ENCODE data around the gene RAB11FIP4.
"Not testable (repeated sequence)": the region's sequence is repeated elsewhere in the genome, so short reads cannot be mapped to it uniquely, and the experiment has no call there.

The RAB11FIP4 gene

GRCh38 chr17:31391496-31391949 is at the start of gene RAB11FIP4:
TSS of gene RAB11FIP4 (plus strand) at chr17:31391675. CDS start at chr17:31391853, 178 bp downstream.
- H3K4me3 ChIP-seq (ENCODE audit: insufficient read depth, low read length, poor library complexity, severe bottlenecking): no peak within 1 kb of the TSS
- TF ChIP-seq EZH2phosphoT487 (conservative IDR thresholded peaks at IDR 0.05; ENCODE audit: low read length) (no peak), CTCF (IDR thresholded peaks at IDR 0.05; ENCODE audit: insufficient read depth, low read length, poor library complexity, severe bottlenecking) (no peak)
- no peaks in the 10 kb centered on the region for H3K79me2 ChIP-seq (ENCODE audit: insufficient read depth, low read length)
- H3K27ac ChIP-seq (ENCODE audit: low read depth, low read length): no peak within 1 kb of the TSS
- H3K9me3 ChIP-seq (ENCODE audit: insufficient read depth, low read length): no peaks in the 10 kb centered on the region
- no peaks in the 10 kb centered on the region for H3K27me3 ChIP-seq (ENCODE audit: low read length)
- H4K20me1 ChIP-seq (ENCODE audit: low read depth, low read length): no peaks in the 10 kb centered on the region
- no peaks in the 10 kb centered on the region for H3F3A ChIP-seq (ENCODE audit: insufficient read depth)
- no peaks in the 10 kb centered on the region for H3K9me2 ChIP-seq (replicated peaks; ENCODE audit: insufficient read depth, low read length)
- no peak within 1 kb of the TSS for H3K9ac ChIP-seq (ENCODE audit: low read length)
- H3K36me3 ChIP-seq (ENCODE audit: low read length): no peaks in the 10 kb centered on the region
- H3K4me2 ChIP-seq (ENCODE audit: low read depth, low read length, poor library complexity, severe bottlenecking): no peak within 1 kb of the TSS
- no peak within 1 kb of the TSS for H2AFZ ChIP-seq (ENCODE audit: low read depth, low read length, severe bottlenecking)

- not testable (repeated sequence) for H3K4me2 ChIP-seq (ENCODE audit: low read depth, low read length, poor library complexity, severe bottlenecking); H3K4me3 ChIP-seq (ENCODE audit: insufficient read depth, low read length, poor library complexity, severe bottlenecking); H4K20me1 ChIP-seq (ENCODE audit: low read depth, low read length); H3K9me3 ChIP-seq (ENCODE audit: insufficient read depth, low read length); H2AFZ ChIP-seq (ENCODE audit: low read depth, low read length, severe bottlenecking); H3K79me2 ChIP-seq (ENCODE audit: insufficient read depth, low read length); H3K27me3 ChIP-seq (ENCODE audit: low read length); H3F3A ChIP-seq (ENCODE audit: insufficient read depth); H3K9me2 ChIP-seq (replicated peaks; ENCODE audit: insufficient read depth, low read length); H3K9ac ChIP-seq (ENCODE audit: low read length); H3K27ac ChIP-seq (ENCODE audit: low read depth, low read length); H3K36me3 ChIP-seq (ENCODE audit: low read length)
Measured at GRCh38 chr17:31345191-31345747, 46.2 kb upstream of the RAB11FIP4 start.

GRCh38 chr17:31349454-31349853 is 42.0 kb upstream of the RAB11FIP4 start:
- H2AFZ ChIP-seq (ENCODE audit: low read depth, low read length, severe bottlenecking): no peak overlapping the region
- H3K9me2 ChIP-seq (replicated peaks; ENCODE audit: insufficient read depth, low read length): no peaks in the 10 kb centered on the region
- H3K27me3 ChIP-seq (ENCODE audit: low read length): no peaks in the 10 kb centered on the region
- H3K9ac ChIP-seq (ENCODE audit: low read length): no peak overlapping the region
- H3K4me2 ChIP-seq (ENCODE audit: low read depth, low read length, poor library complexity, severe bottlenecking): no peak overlapping the region
- H3K27ac ChIP-seq (ENCODE audit: low read depth, low read length): no peak overlapping the region
- peaks cover 10% of the 10 kb centered on the region; the same call in 1 of the 2 replicates for H3K36me3 ChIP-seq (ENCODE audit: low read length)
- no peaks in the 10 kb centered on the region for H3K9me3 ChIP-seq (ENCODE audit: insufficient read depth, low read length)
- H3F3A ChIP-seq (ENCODE audit: insufficient read depth): no peaks in the 10 kb centered on the region
- no peaks in the 10 kb centered on the region for H3K79me2 ChIP-seq (ENCODE audit: insufficient read depth, low read length)
- TF ChIP-seq CTCF (IDR thresholded peaks at IDR 0.05; ENCODE audit: insufficient read depth, low read length, poor library complexity, severe bottlenecking): no peak
- TF ChIP-seq EZH2phosphoT487 (conservative IDR thresholded peaks at IDR 0.05; ENCODE audit: low read length): no peak
- no peak overlapping the region for H3K4me3 ChIP-seq (ENCODE audit: insufficient read depth, low read length, poor library complexity, severe bottlenecking)
- H4K20me1 ChIP-seq (ENCODE audit: low read depth, low read length): no peaks in the 10 kb centered on the region

GRCh38 chr17:31355935-31356334 is 35.5 kb upstream of the RAB11FIP4 start:
- no peaks in the 10 kb centered on the region for H3K79me2 ChIP-seq (ENCODE audit: insufficient read depth, low read length)
- TF ChIP-seq EZH2phosphoT487 (conservative IDR thresholded peaks at IDR 0.05; ENCODE audit: low read length) (no peak), CTCF (IDR thresholded peaks at IDR 0.05; ENCODE audit: insufficient read depth, low read length, poor library complexity, severe bottlenecking) (no peak)
- H3K9ac ChIP-seq (ENCODE audit: low read length): no peak overlapping the region
- H3K27me3 ChIP-seq (ENCODE audit: low read length): no peaks in the 10 kb centered on the region
- H3K9me2 ChIP-seq (replicated peaks; ENCODE audit: insufficient read depth, low read length): no peaks in the 10 kb centered on the region
- no peaks in the 10 kb centered on the region for H3K9me3 ChIP-seq (ENCODE audit: insufficient read depth, low read length)
- H4K20me1 ChIP-seq (ENCODE audit: low read depth, low read length): no peaks in the 10 kb centered on the region
- H3K27ac ChIP-seq (ENCODE audit: low read depth, low read length): no peak overlapping the region
- H3F3A ChIP-seq (ENCODE audit: insufficient read depth): no peaks in the 10 kb centered on the region
- no peak overlapping the region for H3K4me3 ChIP-seq (ENCODE audit: insufficient read depth, low read length, poor library complexity, severe bottlenecking)
- peaks cover 8% of the 10 kb centered on the region; the same call in 1 of the 2 replicates for H3K36me3 ChIP-seq (ENCODE audit: low read length)
- no peak overlapping the region for H2AFZ ChIP-seq (ENCODE audit: low read depth, low read length, severe bottlenecking)
- no peak overlapping the region for H3K4me2 ChIP-seq (ENCODE audit: low read depth, low read length, poor library complexity, severe bottlenecking)
